ENCODE measurements around the gene NANS. TPM values are rescaled to one million over a fixed set of nuclear protein-coding genes. Genes with fewer than 3 reads are reported as not detected.

NANS gene
- total and polyA plus RNA-seq, 2 of the 8 experiments (the other 6 are each of a cell fraction or from before 2014, with no cell fraction given): 56.5 to 67.3 TPM

DNA sequence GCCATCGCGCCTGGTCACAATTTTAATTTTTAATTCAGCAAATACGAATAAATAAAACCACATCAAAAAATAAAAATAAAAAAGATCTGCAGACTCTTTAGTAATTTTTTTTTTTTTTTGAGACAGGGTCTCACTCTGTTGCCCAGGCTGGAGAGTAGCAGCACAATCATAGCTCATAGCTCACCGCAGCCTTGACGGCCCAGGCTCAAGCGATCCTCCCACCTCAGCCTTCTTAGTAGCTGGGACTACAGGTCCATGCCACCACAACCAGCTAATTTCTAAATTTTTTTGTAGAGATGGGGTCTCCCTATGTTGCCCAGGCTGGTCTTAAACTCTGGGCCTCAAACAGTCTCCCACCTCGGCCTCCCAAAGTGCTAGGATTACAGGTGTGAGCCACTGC lies 14.2 kb downstream of the NANS start (continued):
- TF ChIP-seq RNF2 (IDR thresholded peaks at IDR 0.05; ENCODE audit: borderline replicate concordance, low read depth, low read length, missing control alignments, poor library complexity, severe bottlenecking): no peak
- TF ChIP-seq, protein P1, sequence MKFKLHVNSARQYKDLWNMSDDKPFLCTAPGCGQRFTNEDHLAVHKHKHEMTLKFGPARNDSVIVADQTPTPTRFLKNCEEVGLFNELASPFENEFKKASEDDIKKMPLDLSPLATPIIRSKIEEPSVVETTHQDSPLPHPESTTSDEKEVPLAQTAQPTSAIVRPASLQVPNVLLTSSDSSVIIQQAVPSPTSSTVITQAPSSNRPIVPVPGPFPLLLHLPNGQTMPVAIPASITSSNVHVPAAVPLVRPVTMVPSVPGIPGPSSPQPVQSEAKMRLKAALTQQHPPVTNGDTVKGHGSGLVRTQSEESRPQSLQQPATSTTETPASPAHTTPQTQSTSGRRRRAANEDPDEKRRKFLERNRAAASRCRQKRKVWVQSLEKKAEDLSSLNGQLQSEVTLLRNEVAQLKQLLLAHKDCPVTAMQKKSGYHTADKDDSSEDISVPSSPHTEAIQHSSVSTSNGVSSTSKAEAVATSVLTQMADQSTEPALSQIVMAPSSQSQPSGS (IDR thresholded peaks at IDR 0.05; ENCODE audit: low read length): no peak
- no peak for TF ChIP-seq SAP30 (IDR thresholded peaks at IDR 0.05; ENCODE audit: insufficient read depth, insufficient replicate concordance, low read length)
- no peak for TF ChIP-seq CBX8 (IDR thresholded peaks at IDR 0.05; ENCODE audit: borderline replicate concordance, low read depth, low read length)
- no peak for TF ChIP-seq EGR1 (IDR thresholded peaks at IDR 0.05; ENCODE audit: borderline replicate concordance, low read depth, low read length)
- TF ChIP-seq BACH1 (IDR thresholded peaks at IDR 0.05; ENCODE audit: low read length): no peak
- no peak for TF ChIP-seq TAF1 (IDR thresholded peaks at IDR 0.05; ENCODE audit: low read depth, low read length)
- no peak for TF ChIP-seq KDM5A (IDR thresholded peaks at IDR 0.05; ENCODE audit: low read length)
